ENCODE measurements around the gene CCDC183. TPM values are rescaled to one million over a fixed set of nuclear protein-coding genes. Genes with fewer than 3 reads are reported as not detected.

Gene CCDC183
- total and polyA plus RNA-seq, 4 donors, result 0.45 to 0.58 (median 0.48) TPM

DNA sequence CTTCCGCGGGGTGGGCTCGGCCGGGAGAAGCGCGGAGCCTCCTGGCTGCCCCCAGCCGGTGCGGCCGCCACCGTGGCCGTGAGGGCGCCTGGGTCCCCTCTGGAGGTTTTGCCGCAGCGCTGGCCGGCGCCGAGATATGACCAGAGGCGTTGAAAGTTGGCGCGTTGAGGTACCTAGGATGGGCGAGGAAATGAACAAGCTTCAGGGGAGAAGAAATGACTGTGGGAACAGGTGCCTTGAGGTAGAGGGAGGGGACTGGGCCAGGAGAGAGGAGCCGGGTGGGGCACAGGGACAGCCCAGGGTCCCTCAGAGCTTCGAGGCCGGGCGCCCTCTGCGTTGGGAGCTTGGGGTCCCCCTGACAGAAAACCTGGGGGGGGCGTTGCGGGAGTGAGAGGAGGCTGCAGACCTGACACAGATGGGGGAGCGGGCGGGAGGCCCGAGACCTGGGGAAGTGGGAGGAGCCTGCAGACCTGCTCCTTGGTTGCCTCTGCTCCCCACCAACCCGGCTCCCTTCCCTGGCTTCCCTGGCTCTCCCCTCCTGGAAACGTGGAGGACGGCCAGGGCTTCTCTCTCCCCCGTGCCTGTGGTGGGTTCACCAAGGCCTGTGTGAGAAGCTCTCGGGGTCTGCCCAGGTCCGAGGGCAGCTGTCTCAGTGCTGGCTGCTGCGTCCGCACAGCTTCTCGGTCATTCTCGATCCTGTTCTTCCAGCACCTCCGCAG lies 25.8 kb downstream of the CCDC183 start:
- H3K9me3 ChIP-seq (ENCODE audit: control insufficient read depth, low read length), result no peaks in the 10 kb centered on the region
- no peak for ATAC-seq (ENCODE audit: low FRiP score)
- H3K27ac ChIP-seq (ENCODE audit: low read depth in 1 of 2, low read length in 2 of 2), result no peak overlapping the region
- peak in 1 of 2 donors; percentile 46 for DNase-seq
- peaks cover 0 to 3% of the 10 kb centered on the region in 2 donors for H3K36me3 ChIP-seq (ENCODE audit: control insufficient read depth in 1 of 2, insufficient read depth in 2 of 2, low read length in 1 of 2)
- H3K4me1 ChIP-seq (ENCODE audit: control insufficient read depth in 1 of 2, insufficient read depth in 2 of 2, low read length in 2 of 2), result no peaks in the 10 kb centered on the region
- 62 to 67% methylated on average over 34 to 42 of the region's 42 CpGs for WGBS, 2 donors
- intact Hi-C loops (cut with DNase I), result no loop called here
- no peaks in the 10 kb centered on the region for H3K27me3 ChIP-seq (ENCODE audit: control insufficient read depth in 1 of 2, insufficient read depth in 2 of 2, low read length in 1 of 2)
- no peak overlapping the region for H3K4me3 ChIP-seq (ENCODE audit: low read length in 2 of 2)

DNA sequence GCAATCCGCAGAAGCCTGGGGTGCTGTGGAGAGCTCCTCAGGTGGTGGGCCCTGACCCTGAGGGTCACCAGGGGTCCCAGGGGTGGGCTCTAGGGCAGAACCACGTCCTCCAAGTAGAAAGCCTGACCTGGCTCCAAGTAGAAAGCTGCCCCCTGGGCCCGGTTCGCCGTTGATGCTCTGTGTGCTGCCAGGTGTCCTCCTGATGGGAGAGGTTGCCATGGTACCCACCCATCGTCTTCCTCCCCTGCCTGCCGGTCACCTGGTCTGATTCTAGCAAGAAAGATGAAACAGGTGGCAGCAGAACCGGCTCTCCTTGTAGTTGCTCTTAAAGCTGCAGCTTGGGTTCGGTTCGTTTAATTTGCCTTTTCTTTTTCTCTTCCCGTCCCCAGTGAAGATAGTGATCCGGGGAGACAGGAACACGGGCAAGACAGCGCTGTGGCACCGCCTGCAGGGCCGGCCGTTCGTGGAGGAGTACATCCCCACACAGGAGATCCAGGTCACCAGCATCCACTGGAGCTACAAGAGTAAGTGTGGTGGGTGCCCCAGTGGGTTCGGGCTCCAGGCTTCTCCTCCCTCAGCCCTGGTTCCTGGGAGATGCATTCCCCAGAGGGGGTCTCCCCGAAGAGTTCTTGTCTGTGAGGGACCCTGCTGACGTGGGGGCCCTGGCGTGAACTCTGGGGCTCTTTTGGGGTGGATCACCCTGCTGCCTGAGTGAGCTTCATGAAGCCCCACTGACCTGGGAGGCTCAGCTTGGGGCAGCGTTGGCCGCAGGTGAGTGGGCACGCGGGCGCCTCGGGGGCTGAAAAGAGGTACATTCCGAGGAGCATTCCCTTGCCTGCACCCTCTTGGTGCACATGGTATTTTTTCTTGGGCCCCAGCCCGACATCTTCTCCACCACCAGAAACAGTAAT lies 27.3 kb downstream of the CCDC183 start:
- no peaks in the 10 kb centered on the region for H3K27me3 ChIP-seq (ENCODE audit: control insufficient read depth in 1 of 2, insufficient read depth in 2 of 2, low read length in 1 of 2)
- H3K4me3 ChIP-seq (ENCODE audit: low read length in 2 of 2), result no peak overlapping the region
- ATAC-seq (ENCODE audit: low FRiP score) (no peak), DNase-seq (peak in 1 of 2 donors; percentile 59)
- no peak overlapping the region for H3K27ac ChIP-seq (ENCODE audit: low read depth in 1 of 2, low read length in 2 of 2)
- no peaks in the 10 kb centered on the region for H3K9me3 ChIP-seq (ENCODE audit: control insufficient read depth, low read length)
- no peaks in the 10 kb centered on the region for H3K4me1 ChIP-seq (ENCODE audit: control insufficient read depth in 1 of 2, insufficient read depth in 2 of 2, low read length in 2 of 2)
- H3K36me3 ChIP-seq (ENCODE audit: control insufficient read depth in 1 of 2, insufficient read depth in 2 of 2, low read length in 1 of 2), result peaks cover 0 to 3% of the 10 kb centered on the region in 2 donors
- 89 to 94% methylated on average over 29 to 30 of the region's 30 CpGs for WGBS, 2 donors
- intact Hi-C loops (cut with DNase I), result no loop called here

DNA sequence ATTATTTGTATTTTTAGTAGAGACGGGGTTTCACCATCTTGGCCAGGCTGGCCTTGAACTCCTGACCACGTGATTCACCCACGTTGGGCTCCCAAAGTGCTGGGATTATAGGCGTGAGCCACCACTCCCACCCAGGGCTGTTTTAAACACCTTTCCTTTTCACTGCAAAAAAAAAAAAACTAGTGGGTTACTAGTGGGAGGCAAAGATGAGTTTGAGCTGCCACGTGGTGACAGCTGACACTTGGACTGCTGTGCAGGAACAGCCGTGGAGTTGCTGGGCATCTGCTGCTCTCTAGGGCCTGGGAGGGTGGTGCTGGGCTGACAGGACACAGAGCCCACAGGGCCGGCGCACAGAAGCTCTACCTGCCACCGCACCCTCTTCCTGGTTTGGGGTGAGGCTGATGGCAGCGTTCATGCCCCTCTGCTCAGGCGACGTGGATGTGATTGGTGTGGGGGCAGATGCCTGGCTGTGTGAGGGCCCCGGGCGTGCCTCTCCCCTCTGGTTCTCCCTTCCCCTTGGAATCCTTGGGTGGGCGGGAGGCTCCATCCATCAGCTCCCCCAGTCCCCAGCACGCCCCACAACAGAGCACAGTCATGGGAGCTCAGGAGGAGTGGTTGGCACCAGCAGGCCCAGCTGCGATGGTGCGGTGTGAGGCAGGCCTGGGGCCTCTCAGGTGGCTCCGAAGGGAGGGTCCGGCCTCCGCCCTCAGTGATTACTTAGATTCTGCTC lies 28.5 kb downstream of the CCDC183 start:
- 90% methylated on average over 21 of the region's 21 CpGs for WGBS, 2 donors
- intact Hi-C loops (cut with DNase I), result no loop called here

DNA sequence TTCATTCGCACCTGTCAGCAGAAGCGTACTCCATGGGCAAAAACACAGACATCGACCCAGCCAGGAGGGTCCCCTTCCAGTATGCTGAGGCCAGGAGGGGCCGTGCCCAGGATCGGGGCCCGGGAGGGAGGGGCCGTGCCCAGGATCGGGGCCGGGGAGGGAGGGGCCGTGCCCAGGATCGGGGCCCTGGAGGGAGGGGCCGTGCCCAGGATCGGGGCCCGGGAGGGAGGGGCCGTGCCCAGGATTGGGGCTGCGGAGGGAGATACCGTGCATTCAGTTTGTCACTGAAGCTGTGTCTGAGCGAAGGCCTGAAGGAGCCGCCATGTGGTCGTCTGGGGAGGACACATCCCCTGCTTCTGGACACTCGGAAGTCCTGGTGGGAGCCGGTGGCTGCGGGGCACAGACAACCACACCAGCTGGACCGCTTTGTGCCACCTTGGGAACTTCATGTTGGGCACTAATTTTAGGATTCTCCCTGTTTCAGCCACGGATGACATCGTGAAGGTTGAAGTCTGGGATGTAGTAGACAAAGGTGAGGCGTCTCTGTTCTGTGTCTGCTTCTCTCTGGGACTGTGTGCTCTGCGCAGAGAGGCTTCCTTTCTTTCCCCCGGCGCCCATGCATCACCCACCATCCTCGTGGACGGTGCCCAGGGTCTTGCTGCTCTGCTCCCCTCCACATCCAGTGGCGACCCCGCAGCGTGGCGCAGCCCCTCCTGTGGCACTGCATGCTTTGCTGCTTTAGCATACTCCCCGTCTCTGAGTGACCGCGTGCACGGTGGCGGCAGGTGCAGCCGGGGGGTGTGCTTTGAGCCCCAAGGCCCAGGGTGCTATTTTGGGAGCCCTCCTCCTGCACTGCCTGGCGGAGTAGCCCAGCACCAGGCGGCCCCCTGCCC lies 29.4 kb downstream of the CCDC183 start:
- intact Hi-C loops (cut with DNase I), result no loop called here
- no peaks in the 10 kb centered on the region for H3K9me3 ChIP-seq (ENCODE audit: control insufficient read depth, low read length)
- DNase-seq (peak; percentile 44 to 55), ATAC-seq (ENCODE audit: low FRiP score) (no peak)
- WGBS, 2 donors, result 88 to 91% methylated on average over 44 of the region's 44 CpGs
- no peaks in the 10 kb centered on the region for H3K4me1 ChIP-seq (ENCODE audit: control insufficient read depth in 1 of 2, insufficient read depth in 2 of 2, low read length in 2 of 2)
- peaks cover 0 to 3% of the 10 kb centered on the region in 2 donors for H3K36me3 ChIP-seq (ENCODE audit: control insufficient read depth in 1 of 2, insufficient read depth in 2 of 2, low read length in 1 of 2)
- H3K4me3 ChIP-seq (ENCODE audit: low read length in 2 of 2), result no peak overlapping the region
- H3K27me3 ChIP-seq (ENCODE audit: control insufficient read depth in 1 of 2, insufficient read depth in 2 of 2, low read length in 1 of 2), result no peaks in the 10 kb centered on the region
- no peak overlapping the region for H3K27ac ChIP-seq (ENCODE audit: low read depth in 1 of 2, low read length in 2 of 2)

More for the DNA sequence above, 28.5 kb downstream of the CCDC183 start:
- H3K9me3 ChIP-seq (ENCODE audit: control insufficient read depth, low read length), result no peaks in the 10 kb centered on the region
- no peaks in the 10 kb centered on the region for H3K4me1 ChIP-seq (ENCODE audit: control insufficient read depth in 1 of 2, insufficient read depth in 2 of 2, low read length in 2 of 2)
- H3K27me3 ChIP-seq (ENCODE audit: control insufficient read depth in 1 of 2, insufficient read depth in 2 of 2, low read length in 1 of 2), result no peaks in the 10 kb centered on the region
- DNase-seq, result peak in 1 of 2 donors; percentile 57
- H3K36me3 ChIP-seq (ENCODE audit: control insufficient read depth in 1 of 2, insufficient read depth in 2 of 2, low read length in 1 of 2), result peaks cover 0 to 3% of the 10 kb centered on the region in 2 donors
- no peak overlapping the region for H3K27ac ChIP-seq (ENCODE audit: low read depth in 1 of 2, low read length in 2 of 2)
- ATAC-seq (ENCODE audit: low FRiP score), result no peak
- H3K4me3 ChIP-seq (ENCODE audit: low read length in 2 of 2), result no peak overlapping the region

DNA sequence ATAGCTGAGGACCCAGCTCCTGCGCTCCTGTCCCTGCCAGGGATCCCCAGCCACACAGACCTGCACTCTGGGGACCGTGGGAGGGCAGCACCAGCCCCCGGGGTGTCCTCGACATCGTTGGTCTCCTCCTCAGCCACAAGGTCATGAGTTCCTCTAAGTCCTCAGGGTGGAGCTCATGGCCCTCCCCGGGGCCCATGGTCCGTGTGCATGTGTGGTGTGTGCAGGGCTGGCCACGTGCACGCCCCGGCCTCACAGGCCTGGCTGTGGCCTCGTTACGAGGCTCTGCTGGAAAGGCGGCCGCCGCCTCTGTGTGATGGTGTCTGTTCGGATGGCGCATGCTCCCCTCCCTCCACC lies 30.0 kb downstream of the CCDC183 start:
- Histone ChIP-seq H3K4me1 (ENCODE audit: control insufficient read depth in 1 of 2, insufficient read depth in 2 of 2, low read length in 2 of 2) (no peaks in the 10 kb centered on the region), H3K36me3 (ENCODE audit: control insufficient read depth in 1 of 2, insufficient read depth in 2 of 2, low read length in 1 of 2) (peaks cover 0 to 3% of the 10 kb centered on the region in 2 donors), H3K27me3 (ENCODE audit: control insufficient read depth in 1 of 2, insufficient read depth in 2 of 2, low read length in 1 of 2) (no peaks in the 10 kb centered on the region), H3K4me3 (ENCODE audit: low read length in 2 of 2) (no peak overlapping the region), H3K27ac (ENCODE audit: low read depth in 1 of 2, low read length in 2 of 2) (no peak overlapping the region), H3K9me3 (ENCODE audit: control insufficient read depth, low read length) (no peaks in the 10 kb centered on the region)
- WGBS, 2 donors, result 91 to 92% methylated on average over 17 of the region's 17 CpGs
- ATAC-seq (ENCODE audit: low FRiP score) (no peak), DNase-seq (peak; percentile 35 to 73)
- intact Hi-C loops (cut with DNase I), result no loop called here

DNA sequence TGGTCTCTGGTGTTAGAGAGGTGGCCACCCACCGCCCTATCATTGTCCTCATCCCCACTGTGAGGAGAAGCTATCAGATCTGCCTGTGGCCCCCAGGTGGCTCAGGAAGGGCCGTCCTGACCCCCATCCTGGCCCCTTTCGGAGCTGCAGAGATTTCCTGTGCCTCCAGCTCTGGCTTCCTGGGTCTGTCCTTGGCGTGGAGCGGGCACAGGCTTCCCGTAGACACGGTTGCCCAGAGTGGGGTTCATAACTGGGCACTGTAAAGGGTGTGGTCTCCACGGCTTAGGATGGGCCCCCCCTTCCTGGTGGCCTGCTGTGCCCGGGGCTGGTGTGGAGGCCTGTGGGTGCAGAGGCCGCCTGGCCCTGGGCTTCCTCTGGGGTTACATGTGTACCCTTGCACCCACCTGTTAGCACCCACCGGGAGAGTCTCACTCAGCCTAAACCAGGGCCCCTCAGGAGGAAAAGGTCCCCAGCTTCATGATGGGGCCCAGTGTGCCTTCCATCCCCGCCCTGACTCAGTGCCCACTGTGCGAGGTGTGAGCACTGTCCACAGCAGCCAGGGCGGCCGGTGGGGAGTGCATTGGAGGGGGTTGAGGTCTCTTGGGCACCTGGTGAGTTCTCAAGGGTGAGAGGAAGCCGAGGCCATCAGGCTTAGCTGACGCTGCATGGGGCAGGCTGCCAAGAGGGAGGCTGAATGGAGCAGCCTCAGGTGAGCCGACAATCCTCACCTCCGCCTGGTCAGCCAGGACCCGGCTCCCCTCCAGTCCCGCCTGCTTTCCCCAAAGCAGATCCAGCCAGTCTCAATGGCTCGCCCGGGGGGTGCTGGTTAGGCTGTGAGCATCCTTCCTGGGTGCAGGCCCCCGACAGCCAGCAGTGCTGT lies 30.8 kb downstream of the CCDC183 start:
- Histone ChIP-seq H3K27ac (ENCODE audit: low read depth in 1 of 2, low read length in 2 of 2) (no peak overlapping the region), H3K4me1 (ENCODE audit: control insufficient read depth in 1 of 2, insufficient read depth in 2 of 2, low read length in 2 of 2) (no peaks in the 10 kb centered on the region), H3K4me3 (ENCODE audit: low read length in 2 of 2) (no peak overlapping the region), H3K27me3 (ENCODE audit: control insufficient read depth in 1 of 2, insufficient read depth in 2 of 2, low read length in 1 of 2) (no peaks in the 10 kb centered on the region), H3K36me3 (ENCODE audit: control insufficient read depth in 1 of 2, insufficient read depth in 2 of 2, low read length in 1 of 2) (peaks cover 0 to 3% of the 10 kb centered on the region in 2 donors), H3K9me3 (ENCODE audit: control insufficient read depth, low read length) (no peaks in the 10 kb centered on the region)
- peak; percentile 48 to 54 for DNase-seq
- intact Hi-C loops (cut with DNase I), result no loop called here
- no peak for ATAC-seq (ENCODE audit: low FRiP score)
- WGBS, 2 donors, result 88 to 90% methylated on average over 24 of the region's 24 CpGs

DNA sequence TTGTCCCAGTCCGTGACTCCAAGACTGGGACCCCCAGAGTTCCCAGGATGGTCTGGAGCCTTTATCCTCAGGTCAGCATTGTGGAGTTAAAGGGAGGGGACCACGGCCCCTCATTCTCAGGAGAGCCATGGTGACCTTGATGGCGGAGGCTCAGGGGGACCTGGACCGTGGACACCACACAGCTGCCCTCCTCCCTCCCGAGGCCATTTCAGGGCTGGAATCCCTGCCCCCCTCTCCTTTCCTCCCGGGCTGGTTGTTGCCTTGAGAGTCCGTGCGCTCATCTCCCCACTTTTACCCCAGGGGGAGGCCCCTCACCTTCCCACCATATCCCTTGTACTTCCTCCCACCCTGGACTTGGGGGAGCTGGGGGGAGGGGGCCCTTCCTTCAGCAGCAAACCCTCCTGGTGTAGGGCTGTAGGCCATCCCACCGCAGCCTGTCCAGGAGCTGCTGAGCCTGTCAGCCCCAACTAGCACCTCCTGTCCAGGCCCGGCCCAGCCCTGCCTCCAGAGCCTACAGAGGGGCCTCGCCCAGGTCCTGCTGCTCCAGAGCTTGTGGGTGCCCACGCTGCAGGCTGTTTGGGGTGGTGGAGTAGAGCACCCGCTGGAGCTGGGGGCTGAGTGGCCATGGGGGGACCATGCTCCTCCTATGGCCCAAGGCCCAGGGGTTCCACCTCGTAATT lies 31.8 kb downstream of the CCDC183 start:
- Histone ChIP-seq H3K4me3 (ENCODE audit: low read length in 2 of 2) (no peak overlapping the region), H3K9me3 (ENCODE audit: control insufficient read depth, low read length) (no peaks in the 10 kb centered on the region), H3K27me3 (ENCODE audit: control insufficient read depth in 1 of 2, insufficient read depth in 2 of 2, low read length in 1 of 2) (no peaks in the 10 kb centered on the region), H3K27ac (ENCODE audit: low read depth in 1 of 2, low read length in 2 of 2) (no peak overlapping the region), H3K4me1 (ENCODE audit: control insufficient read depth in 1 of 2, insufficient read depth in 2 of 2, low read length in 2 of 2) (no peaks in the 10 kb centered on the region), H3K36me3 (ENCODE audit: control insufficient read depth in 1 of 2, insufficient read depth in 2 of 2, low read length in 1 of 2) (peaks cover 0 to 3% of the 10 kb centered on the region in 2 donors)
- DNase-seq (peak; percentile 47 to 63), ATAC-seq (ENCODE audit: low FRiP score) (no peak)
- intact Hi-C loops (cut with DNase I), result no loop called here
- WGBS, 2 donors, result 88 to 93% methylated on average over 14 of the region's 14 CpGs

Data from aorta (tissue), 5 donors.